Testis (tissue), 3 donors: Measurements from ENCODE around the gene TMCC3. TPM values are rescaled to one million over a fixed set of nuclear protein-coding genes. Genes with fewer than 3 reads are reported as not detected.

ENCODE experiments used
- DNase-seq: peaks from one replicate; pipeline ENCODE4 v3.0.0-alpha.2; 2019
- H3K27ac ChIP-seq, 2 donors: fragments of 200-600 bp; sonication (generic); one replicate each; pipeline ENCODE4 v1.5.1; 2019
- H3K27me3 ChIP-seq: fragments of 200-600 bp; sonication (generic); one replicate; pipeline ENCODE4 v1.5.1; 2019
- H3K36me3 ChIP-seq: fragments of 200-600 bp; sonication (generic); one replicate; pipeline ENCODE4 v1.5.1; 2017; ENCODE audit warnings: low read depth; ENCODE audit errors: missing control alignments
- H3K4me1 ChIP-seq: fragments of 200-600 bp; sonication (generic); one replicate; pipeline ENCODE4 v1.5.1; 2019
- H3K4me3 ChIP-seq, 2 donors: fragments of 200-600 bp; sonication (generic); one replicate each; pipeline ENCODE4 v1.5.1; 2017 to 2019
- H3K9me3 ChIP-seq: fragments of 200-600 bp; sonication (generic); one replicate; pipeline ENCODE4 v1.5.1; 2017
- CTCF ChIP-seq, 3 experiments: fragments of 450-650 bp in 2 of 3; fragments of 200-600 bp in 1 of 3; sonication (generic) in 1 of 3; IDR thresholded peaks; one replicate each; pipeline ENCODE4 v1.5.1; 2016 to 2019; ENCODE audit warnings: antibody characterized with exemption in 3 of 3, mild to moderate bottlenecking in 2 of 3, moderate library complexity in 1 of 3
- POLR2A ChIP-seq: fragments of 450-650 bp; IDR thresholded peaks from one replicate; pipeline ENCODE4 v1.6.1; 2017; ENCODE audit warnings: antibody characterized with exemption, mild to moderate bottlenecking, moderate library complexity
- WGBS, 2 donors: methylation state at CpG; one replicate each; pipeline ENCODE4 v1.1.5; 2018; 5-methylcytosine and 5-hydroxymethylcytosine counted together
- intact Hi-C: fragments of 100-400 bp; cut with DNase I; formaldehyde crosslinking; loops from one replicate; pipeline ENCODE4 v1.15.1; 2023; ENCODE audit warnings: low total_unique reads
- polyA plus RNA-seq: library from polyadenylated mRNA; stranded (reverse); fragments of 350-450 nt; fragmentation: Illumina TruSeq; extraction: RNeasy Lipid Tissue Mini Kit (QIAGEN cat#74804); gene quantifications from one replicate; pipeline ENCODE4 v1.2.3, GENCODE V29; 2014; ENCODE audit warnings: low read depth, low replicate concordance; ENCODE audit not compliant: insufficient read depth
- total RNA-seq, 2 donors: library from RNA; depleted of rRNA; stranded (reverse); fragments of >200 nt; gene quantifications; one replicate each; pipeline ENCODE4 v1.2.3, GENCODE V29; 2016

TMCC3 gene
- total and polyA plus RNA-seq, 3 donors from 2014 or later: 3.4 to 6.4 (median 5.1) TPM

- intact Hi-C loops: no loop called here
- Histone ChIP-seq H3K4me3 (no peak overlapping the region), H3K9me3 (no peaks in the 10 kb centered on the region), H3K27ac (no peak overlapping the region), H3K27me3 (no peaks in the 10 kb centered on the region), H3K36me3 (no peaks in the 10 kb centered on the region), H3K4me1 (no peaks in the 10 kb centered on the region)
- TF ChIP-seq CTCF (IDR thresholded peaks at IDR 0.05) (no peak), POLR2A (no peak)
- DNase-seq: no peak
- 80 to 82% methylated on average over 3 of the region's 3 CpGs for WGBS, 2 donors
These were observed 10.1 kb upstream of the TMCC3 start for GRCh38 chr12:94660436-94660835.

GRCh38 chr12:94659346-94659930 is 9.1 kb upstream of the TMCC3 start:
- Histone ChIP-seq H3K27ac (no peak overlapping the region), H3K36me3 (no peaks in the 10 kb centered on the region), H3K9me3 (no peaks in the 10 kb centered on the region), H3K4me3 (no peak overlapping the region), H3K4me1 (no peaks in the 10 kb centered on the region), H3K27me3 (no peaks in the 10 kb centered on the region)
- TF ChIP-seq CTCF (IDR thresholded peaks at IDR 0.05) (no peak), POLR2A (no peak)
- WGBS, 2 donors: 79 to 81% methylated on average over 3 of the region's 3 CpGs
- intact Hi-C loops: no loop called here
- DNase-seq: no peak

- no peak for TF ChIP-seq POLR2A
- no peak for TF ChIP-seq CTCF (IDR thresholded peaks at IDR 0.05)
- WGBS, 2 donors: 17 to 29% methylated on average over 1 of the region's 1 CpG
- intact Hi-C loops: no loop called here
- Histone ChIP-seq H3K36me3 (no peaks in the 10 kb centered on the region), H3K4me3 (no peak overlapping the region), H3K27me3 (no peaks in the 10 kb centered on the region), H3K27ac (no peak overlapping the region), H3K4me1 (no peaks in the 10 kb centered on the region), H3K9me3 (no peaks in the 10 kb centered on the region)
- DNase-seq: no peak
These were observed 8.6 kb upstream of the TMCC3 start for GRCh38 chr12:94658931-94659330.

GRCh38 chr12:94656556-94656955 is 6.2 kb upstream of the TMCC3 start:
- no peak for TF ChIP-seq CTCF (IDR thresholded peaks at IDR 0.05)
- TF ChIP-seq POLR2A: no peak
- Histone ChIP-seq H3K4me1 (no peaks in the 10 kb centered on the region), H3K27ac (no peak overlapping the region), H3K36me3 (no peaks in the 10 kb centered on the region), H3K9me3 (no peaks in the 10 kb centered on the region), H3K4me3 (no peak overlapping the region), H3K27me3 (no peaks in the 10 kb centered on the region)
- no peak for DNase-seq
- intact Hi-C loops: no loop called here
- 90 to 91% methylated on average over 3 to 4 of the region's 4 CpGs for WGBS, 2 donors
